H9 (cell line): ENCODE results near the gene PCNX3. TPM values are rescaled to one million over a fixed set of nuclear protein-coding genes. Genes with fewer than 3 reads are reported as not detected.

ENCODE experiments used
- DNase-seq: peaks from one replicate; pipeline ENCODE4 v3.0.0-alpha.2; 2017
- H2AFZ ChIP-seq: one replicate; pipeline ENCODE4 v1.6.1; 2013; ENCODE audit warnings: mild to moderate bottlenecking, low read length, control low read depth, moderate library complexity
- H2AK5ac ChIP-seq: 2 replicates; pipeline ENCODE4 v1.6.1; 2013; ENCODE audit warnings: low read length, control low read depth, mixed read lengths; ENCODE audit not compliant: insufficient read length
- H2BK120ac ChIP-seq: one replicate; pipeline ENCODE4 v1.6.1; 2013; ENCODE audit warnings: low read depth, mild to moderate bottlenecking, low read length, control low read depth, inconsistent platforms; ENCODE audit not compliant: poor library complexity, severe bottlenecking
- H2BK12ac ChIP-seq: 2 replicates; pipeline ENCODE4 v1.6.1; 2013; ENCODE audit warnings: low read length, control low read depth, mixed read lengths, low read depth; ENCODE audit not compliant: insufficient read length
- H2BK15ac ChIP-seq: 2 replicates; pipeline ENCODE4 v1.6.1; 2013; ENCODE audit warnings: low read depth, low read length, control low read depth
- H2BK20ac ChIP-seq: one replicate; pipeline ENCODE4 v1.6.1; 2013; ENCODE audit warnings: low read depth, mild to moderate bottlenecking, low read length, control low read depth, inconsistent platforms; ENCODE audit not compliant: poor library complexity, severe bottlenecking
- H2BK5ac ChIP-seq: 2 replicates; pipeline ENCODE4 v1.6.1; 2013; ENCODE audit warnings: low read length, control low read depth, mixed read lengths; ENCODE audit not compliant: insufficient read length
- H3K14ac ChIP-seq: 2 replicates; pipeline ENCODE4 v1.6.1; 2013; ENCODE audit warnings: low read length, control low read depth; ENCODE audit not compliant: insufficient read depth
- H3K18ac ChIP-seq: 2 replicates; pipeline ENCODE4 v1.6.1; 2013; ENCODE audit warnings: low read depth, mild to moderate bottlenecking, mixed read lengths, low read length, control low read depth; ENCODE audit not compliant: insufficient read length
- H3K23ac ChIP-seq: 2 replicates; pipeline ENCODE4 v1.6.1; 2013; ENCODE audit warnings: low read length, control low read depth, mixed read lengths, low read depth; ENCODE audit not compliant: insufficient read length
- H3K23me2 ChIP-seq: 2 replicates; pipeline ENCODE4 v1.6.1; 2013; ENCODE audit warnings: low read depth, mild to moderate bottlenecking, mixed read lengths, low read length, control low read depth; ENCODE audit not compliant: insufficient read length, poor library complexity, severe bottlenecking
- H3K27ac ChIP-seq: 2 replicates; pipeline ENCODE4 v1.5.1; 2013; ENCODE audit warnings: low read length, control low read depth, mixed read lengths, low read depth; ENCODE audit not compliant: insufficient read length
- H3K27me3 ChIP-seq: 2 replicates; pipeline ENCODE4 v1.6.1; 2013; ENCODE audit warnings: low read length, control low read depth, inconsistent platforms; ENCODE audit not compliant: insufficient read depth
- H3K4ac ChIP-seq: 2 replicates; pipeline ENCODE4 v1.6.1; 2013; ENCODE audit warnings: low read depth, mild to moderate bottlenecking, control low read depth, inconsistent platforms, low read length, moderate library complexity
- H3K4me1 ChIP-seq: 2 replicates; pipeline ENCODE4 v1.6.1; 2013; ENCODE audit warnings: low read length, control low read depth, inconsistent platforms; ENCODE audit not compliant: insufficient read depth
- H3K4me2 ChIP-seq: 2 replicates; pipeline ENCODE4 v1.6.1; 2013; ENCODE audit warnings: low read length, control low read depth, mixed read lengths; ENCODE audit not compliant: insufficient read length, insufficient read depth
- H3K56ac ChIP-seq: 2 replicates; pipeline ENCODE4 v1.6.1; 2013; ENCODE audit warnings: low read depth, mild to moderate bottlenecking, mixed read lengths, low read length, control low read depth; ENCODE audit not compliant: insufficient read length
- H3K79me1 ChIP-seq: 2 replicates; pipeline ENCODE4 v1.6.1; 2013; ENCODE audit warnings: low read depth, mild to moderate bottlenecking, moderate library complexity, low read length, control low read depth, inconsistent platforms; ENCODE audit not compliant: insufficient read depth, poor library complexity, severe bottlenecking
- H3K79me2 ChIP-seq: 2 replicates; pipeline ENCODE4 v1.6.1; 2013; ENCODE audit warnings: low read length, control low read depth, inconsistent platforms; ENCODE audit not compliant: insufficient read depth
- H3K9ac ChIP-seq: 2 replicates; pipeline ENCODE4 v1.6.1; 2013; ENCODE audit warnings: low read length, control low read depth, mixed read lengths; ENCODE audit not compliant: insufficient read length; ENCODE audit errors: extremely low read depth
- H3K9me3 ChIP-seq: one replicate; pipeline ENCODE4 v1.6.1; 2013; ENCODE audit warnings: low read depth, low read length, inconsistent platforms; ENCODE audit not compliant: control insufficient read depth
- H3T11ph ChIP-seq: one replicate; pipeline ENCODE4 v1.6.1; 2013; ENCODE audit warnings: mild to moderate bottlenecking, low read length, control low read depth, inconsistent platforms
- H4K20me1 ChIP-seq: one replicate; pipeline ENCODE4 v1.6.1; 2013; ENCODE audit not compliant: control insufficient read depth, insufficient read length, insufficient read depth
- H4K5ac ChIP-seq: 2 replicates; pipeline ENCODE4 v1.6.1; 2013; ENCODE audit warnings: low read depth, mild to moderate bottlenecking, mixed read lengths, low read length, control low read depth; ENCODE audit not compliant: insufficient read length
- H4K8ac ChIP-seq: replicated peaks from 2 replicates; pipeline ENCODE4 v1.6.1; 2013; ENCODE audit warnings: low read length, control low read depth, mixed read lengths, low read depth; ENCODE audit not compliant: insufficient read length
- H4K91ac ChIP-seq: 2 replicates; pipeline ENCODE4 v1.6.1; 2013; ENCODE audit warnings: low read depth, mild to moderate bottlenecking, moderate library complexity, mixed read lengths, low read length, control low read depth; ENCODE audit not compliant: insufficient read length
- H3K27ac Mint-ChIP-seq, 3 experiments: 2 replicates in 2 of 3; 3 replicates in 1 of 3; pipeline ENCODE4 v1.8.0; 2020 to 2021; ENCODE audit warnings: mixed read lengths in 3 of 3, mild to moderate bottlenecking in 1 of 3, moderate library complexity in 1 of 3
- H3K27me3 Mint-ChIP-seq: 2 replicates; pipeline ENCODE4 v1.8.0; 2021; ENCODE audit warnings: low read depth, mild to moderate bottlenecking, moderate library complexity, mixed read lengths
- H3K36me3 Mint-ChIP-seq, 3 experiments: 2 replicates in 2 of 3; 3 replicates in 1 of 3; pipeline ENCODE4 v1.8.0; 2020 to 2021; ENCODE audit warnings: low read depth in 3 of 3, mixed read lengths in 3 of 3; ENCODE audit not compliant: insufficient read depth in 1 of 3
- H3K4me1 Mint-ChIP-seq, 2 experiments: 2 replicates each; pipeline ENCODE4 v1.8.0; 2020; ENCODE audit warnings: mixed read lengths in 2 of 2
- H3K4me3 Mint-ChIP-seq, 2 experiments: 2 replicates in 1 of 2; 3 replicates in 1 of 2; pipeline ENCODE4 v1.8.0; 2020 to 2021; ENCODE audit warnings: mild to moderate bottlenecking in 2 of 2, mixed read lengths in 2 of 2, moderate library complexity in 1 of 2
- H3K9me3 Mint-ChIP-seq, 2 experiments: 2 replicates in 1 of 2; 3 replicates in 1 of 2; pipeline ENCODE4 v1.8.0; 2020; ENCODE audit warnings: mild to moderate bottlenecking in 2 of 2, mixed read lengths in 2 of 2, moderate library complexity in 1 of 2
- CTCF ChIP-seq: fragments of 200-600 bp; sonication (generic); conservative IDR thresholded peaks from 3 replicates; pipeline ENCODE4 v1.8.0; 2021; ENCODE audit warnings: antibody characterized with exemption, mild to moderate bottlenecking
- WGBS: extraction: QIAGEN DNeasy Blood & Tissue Kit; methylation state at CpG from one replicate; pipeline ENCODE4 v1.1.7; 2013; ENCODE audit warnings: missing lambda C conversion rate, low lambda C conversion rate, mixed read lengths; ENCODE audit not compliant: insufficient read length; ENCODE audit errors: extremely low coverage; 5-methylcytosine and 5-hydroxymethylcytosine counted together
- total RNA-seq: library from RNA; stranded (reverse); gene quantifications from 2 replicates; pipeline ENCODE4 v1.2.1, GENCODE V29; 2021

PCNX3 gene
- total RNA-seq, 1 experiment from 2014 or later = 50.5 TPM

- Histone ChIP-seq H4K91ac (no peak overlapping the region), H3K56ac (no peak overlapping the region), H4K5ac (no peak overlapping the region), H4K20me1 (peaks cover 5% of the 10 kb centered on the region), H3K79me2 (no peaks in the 10 kb centered on the region), H3K4me2 (no peak overlapping the region), H3K23ac (no peak overlapping the region), H3K79me1 (no peaks in the 10 kb centered on the region), H3K9me3 (no peaks in the 10 kb centered on the region), H3K23me2 (peaks cover 7% of the 10 kb centered on the region), H3T11ph (no peak overlapping the region), H3K14ac (no peak overlapping the region), H2BK5ac (no peak overlapping the region), H3K27ac (no peak overlapping the region), H2BK20ac (no peak overlapping the region), H3K9ac (no peak overlapping the region), H3K27me3 (no peaks in the 10 kb centered on the region), H2BK120ac (no peak overlapping the region), H2AK5ac (no peak overlapping the region), H3K4me1 (peaks cover 4% of the 10 kb centered on the region; the same call in 1 of the 2 replicates), H2BK12ac (no peak overlapping the region), H3K4ac (no peak overlapping the region), H2BK15ac (no peak overlapping the region), H3K18ac (no peak overlapping the region), H4K8ac (no peak overlapping the region), H2AFZ (no peak overlapping the region)
- Mint-ChIP-seq H3K27ac (no peak overlapping the region), H3K9me3 (no peaks in the 10 kb centered on the region; a peak in 1 of 5 replicates), H3K4me1 (peaks cover 20 to 23% of the 10 kb centered on the region in 2 experiments), H3K27me3 (peaks cover 3% of the 10 kb centered on the region), H3K4me3 (no peak overlapping the region), H3K36me3 (peaks cover 6 to 22% (median 9%) of the 10 kb centered on the region in 3 experiments)
- no peak for DNase-seq
- no peak for TF ChIP-seq CTCF
- no CpG with 5 or more reads among the region's 16 CpGs for WGBS
Observed at GRCh38 chr11:65649656-65650546, 34.3 kb downstream of the PCNX3 start.
